HL-60 (cell line): ENCODE measurements around the gene YBEY.

Experiments
- CTCF ChIP-seq: IDR thresholded peaks from one replicate; pipeline ENCODE4 v1.5.1; 2011; ENCODE audit warnings: low read length, control low read depth, inconsistent platforms; ENCODE audit not compliant: insufficient read depth
- GABPA ChIP-seq: IDR thresholded peaks from 2 replicates; pipeline ENCODE4 v1.6.1; 2012; ENCODE audit warnings: low read depth

GRCh38 chr21:46254208-46254975 is 31.8 kb upstream of the YBEY start:
- no peak for TF ChIP-seq CTCF
- TF ChIP-seq GABPA, result no peak
